HG03520 (cell line): ENCODE data around the gene MORN1.

ENCODE experiments used
- ATAC-seq: cut with Tn5 transposase; IDR thresholded peaks from one replicate; pipeline ENCODE4 v1.9.1; 2021; ENCODE audit warnings: mild to moderate bottlenecking, moderate library complexity; ENCODE audit not compliant: unreplicated experiment

MORN1 gene

DNA sequence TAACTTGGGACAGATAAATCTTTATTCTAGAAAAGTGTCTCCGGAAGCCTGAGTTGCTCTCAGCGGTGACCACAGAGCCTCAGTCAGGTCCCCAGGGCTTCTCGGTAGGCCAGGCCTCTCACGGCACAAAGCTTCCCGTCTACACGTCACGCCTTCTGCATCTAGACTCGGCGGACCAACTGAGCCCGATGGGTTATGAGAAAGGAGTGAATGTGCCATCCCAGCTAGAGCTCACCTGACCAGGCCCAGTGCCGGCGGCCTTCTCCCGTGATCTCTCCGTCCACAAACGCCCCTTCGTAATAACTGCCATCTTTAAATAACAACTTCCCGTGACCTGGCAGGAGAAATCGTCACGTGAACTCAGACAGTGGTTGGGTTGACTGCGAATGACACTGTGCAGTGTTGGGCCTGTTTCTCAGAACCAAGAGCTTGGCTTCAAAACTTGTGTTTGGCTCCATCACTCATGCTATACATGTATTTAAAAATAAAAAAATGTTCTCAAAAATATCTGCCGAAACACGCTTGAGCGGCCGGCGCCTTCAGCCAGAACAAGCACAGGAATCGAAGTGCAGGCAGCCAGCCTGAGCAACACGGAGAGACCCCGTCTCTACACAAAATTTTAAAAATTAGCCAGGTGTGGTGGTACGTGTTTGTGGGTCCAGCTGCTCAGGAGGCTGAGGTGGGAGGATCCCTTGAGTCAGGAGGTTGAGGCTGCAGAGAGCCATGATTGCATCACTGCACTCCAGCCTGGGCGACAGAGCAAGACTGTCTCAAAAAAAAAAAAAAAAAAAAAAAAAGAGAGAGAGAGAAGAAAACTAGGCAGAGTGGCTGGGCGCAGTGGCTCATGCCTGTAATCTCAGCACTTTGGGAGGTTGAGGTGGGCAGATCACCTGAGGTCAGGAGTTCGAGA, 3.1 kb downstream of the MORN1 start:
- no peak for ATAC-seq

DNA sequence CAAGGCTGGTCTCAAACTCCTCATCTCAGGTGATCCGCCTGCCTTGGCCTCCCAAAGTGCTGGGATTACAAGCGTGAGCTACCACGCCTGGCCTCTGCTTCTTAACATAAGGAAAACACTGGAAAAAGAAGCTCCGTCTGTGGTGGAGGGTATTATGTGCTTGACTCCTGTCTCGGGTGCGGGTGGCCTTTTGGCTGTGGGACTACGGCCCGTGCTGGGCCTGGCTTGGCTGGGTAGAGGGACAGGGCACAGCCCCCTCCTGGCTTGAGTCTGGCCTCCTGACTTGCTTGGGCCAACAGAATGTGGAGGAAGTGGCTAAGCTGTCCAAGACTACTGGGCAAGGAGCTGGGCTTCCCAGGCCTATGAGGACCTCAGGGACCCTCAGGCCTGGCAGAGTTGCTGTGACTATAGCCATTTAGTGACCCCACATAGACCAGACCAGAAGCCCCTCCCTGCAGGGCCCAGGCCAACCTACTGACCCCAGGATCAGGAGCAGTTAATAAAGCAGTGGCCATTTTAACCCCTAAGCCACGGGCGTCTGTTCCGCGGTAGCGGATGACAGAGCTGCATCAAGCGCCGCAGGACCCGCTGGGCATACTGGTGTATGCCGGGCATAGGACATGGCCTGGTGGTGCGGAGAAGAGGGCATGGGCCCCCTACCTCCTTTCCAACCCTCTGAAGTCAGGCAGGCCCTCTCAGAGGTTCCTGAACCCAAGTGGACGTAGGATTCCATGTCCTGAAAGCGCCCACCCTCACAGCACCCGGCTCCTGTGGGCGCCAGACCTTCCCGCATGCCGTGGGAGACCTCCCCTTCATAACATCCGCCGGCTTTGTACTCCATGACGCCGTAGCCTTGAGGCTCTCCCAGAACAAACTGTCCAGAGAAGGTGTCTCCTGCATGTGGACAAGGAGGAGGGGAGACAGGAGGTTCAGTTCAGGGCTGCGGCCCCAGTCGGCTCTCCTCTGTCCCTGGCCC, 4.4 kb downstream of the MORN1 start:
- no peak for ATAC-seq

DNA sequence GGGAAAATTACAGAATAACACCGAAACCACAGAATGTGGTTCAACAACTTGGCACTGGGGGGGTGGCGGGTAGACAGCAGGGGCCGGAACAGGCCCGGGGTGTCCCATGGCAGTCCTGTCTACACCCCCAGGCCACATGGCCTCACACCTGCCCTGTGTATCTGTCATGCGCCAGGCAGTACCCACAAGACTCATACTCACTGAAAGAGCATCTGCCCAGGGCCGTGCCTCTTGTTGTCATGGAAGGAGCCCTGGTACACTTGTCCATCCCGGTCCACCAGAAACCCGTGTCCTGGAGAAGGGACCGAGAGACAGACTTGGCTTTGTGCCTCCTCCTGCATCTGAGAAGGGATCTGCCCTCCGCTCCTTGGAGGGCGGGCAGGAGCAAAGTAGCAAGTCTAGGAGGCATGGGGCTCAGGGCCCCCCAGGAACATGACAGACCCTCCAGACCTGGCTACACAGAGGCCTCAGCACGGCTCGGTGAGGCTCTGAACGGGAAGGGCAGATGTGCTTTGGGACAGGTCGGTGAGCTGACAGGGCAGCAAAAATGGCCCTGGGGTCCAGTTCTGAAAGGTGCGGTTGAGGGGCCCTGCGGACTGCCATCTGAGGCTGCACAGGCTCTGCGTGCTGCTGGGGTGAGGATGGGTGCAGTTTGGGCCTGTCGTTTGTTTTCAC, 5.6 kb downstream of the MORN1 start:
- ATAC-seq = no peak

DNA sequence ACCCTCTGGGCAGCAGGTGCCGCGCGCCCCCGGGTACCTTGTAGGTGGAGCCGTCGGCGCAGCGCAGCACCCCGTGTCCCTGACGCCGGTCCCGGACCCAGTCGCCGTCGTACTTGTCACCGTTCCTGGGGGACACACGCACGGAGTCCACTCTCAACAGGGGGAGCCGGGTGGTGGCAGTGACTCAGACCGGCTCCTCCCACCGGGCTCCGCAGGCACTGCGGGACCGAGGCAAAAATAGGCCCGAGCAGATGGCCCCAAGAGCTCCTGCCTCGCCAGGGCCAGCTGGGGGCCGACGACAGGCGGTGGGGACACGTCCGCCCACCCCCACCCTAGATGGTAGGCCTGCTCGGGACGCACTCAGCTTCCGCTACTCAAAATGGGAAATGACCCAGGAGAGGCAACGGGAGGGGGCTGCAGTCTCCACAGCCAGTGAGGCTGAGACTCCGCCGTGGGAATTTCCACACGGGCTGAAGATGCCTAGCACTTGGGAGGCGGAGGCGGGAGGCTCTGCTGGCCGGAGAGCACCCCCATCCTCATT, 6.3 kb downstream of the MORN1 start:
- no peak for ATAC-seq

DNA sequence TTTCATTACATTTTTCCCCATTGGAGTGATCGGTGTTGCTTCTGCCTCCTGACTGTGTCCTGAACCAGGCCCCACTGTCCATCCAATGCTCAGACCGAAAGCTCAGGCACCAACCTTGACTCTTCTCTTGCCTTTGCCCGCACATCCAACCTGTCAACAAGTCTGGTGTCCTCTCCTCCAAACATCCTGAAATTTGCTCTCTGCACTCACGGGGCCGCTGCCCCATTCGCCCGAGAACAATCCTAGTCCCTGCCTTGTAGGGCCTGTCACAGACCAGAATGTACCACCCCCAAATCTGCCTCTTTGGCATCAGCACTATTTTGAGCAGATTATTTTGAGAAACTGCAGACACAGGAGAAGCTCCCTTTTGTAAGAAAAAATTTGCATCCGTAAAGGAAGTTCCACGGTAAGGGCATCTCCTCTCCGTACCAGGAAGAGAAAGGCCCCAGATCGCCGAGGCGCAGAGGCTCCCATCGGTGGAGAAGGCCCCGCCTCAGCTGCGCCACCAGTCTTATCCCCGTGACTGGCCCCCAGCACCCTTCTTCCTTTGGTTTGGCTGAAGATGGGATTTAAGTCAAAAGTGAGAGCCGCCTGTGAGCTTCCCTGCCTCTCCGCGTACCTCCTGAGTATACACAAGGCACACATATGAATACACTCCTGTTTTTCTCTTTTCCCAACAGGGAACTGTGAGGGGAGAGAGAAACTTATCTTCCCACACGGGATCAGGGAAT, 7.1 kb downstream of the MORN1 start:
- no peak for ATAC-seq

DNA sequence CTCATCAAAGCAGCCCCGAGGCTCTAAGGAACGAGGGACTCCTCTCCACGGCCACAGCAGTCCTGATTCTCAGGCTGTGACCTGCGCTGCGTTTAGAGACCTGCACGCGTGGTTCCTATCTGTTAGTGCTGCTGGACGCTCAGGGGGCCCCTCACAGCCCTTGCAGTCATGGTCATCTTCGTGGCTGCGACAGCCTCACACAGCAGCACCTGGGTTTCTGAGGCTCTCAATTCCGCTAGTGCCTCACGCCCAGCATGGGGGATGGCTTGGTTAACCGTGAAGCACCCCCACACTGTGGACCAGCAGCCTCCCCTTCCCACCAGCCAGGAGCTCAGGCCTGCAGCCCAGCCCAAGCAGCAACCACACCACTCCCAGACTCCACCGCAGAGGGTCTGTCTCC, 7.8 kb downstream of the MORN1 start:
- no peak for ATAC-seq

DNA sequence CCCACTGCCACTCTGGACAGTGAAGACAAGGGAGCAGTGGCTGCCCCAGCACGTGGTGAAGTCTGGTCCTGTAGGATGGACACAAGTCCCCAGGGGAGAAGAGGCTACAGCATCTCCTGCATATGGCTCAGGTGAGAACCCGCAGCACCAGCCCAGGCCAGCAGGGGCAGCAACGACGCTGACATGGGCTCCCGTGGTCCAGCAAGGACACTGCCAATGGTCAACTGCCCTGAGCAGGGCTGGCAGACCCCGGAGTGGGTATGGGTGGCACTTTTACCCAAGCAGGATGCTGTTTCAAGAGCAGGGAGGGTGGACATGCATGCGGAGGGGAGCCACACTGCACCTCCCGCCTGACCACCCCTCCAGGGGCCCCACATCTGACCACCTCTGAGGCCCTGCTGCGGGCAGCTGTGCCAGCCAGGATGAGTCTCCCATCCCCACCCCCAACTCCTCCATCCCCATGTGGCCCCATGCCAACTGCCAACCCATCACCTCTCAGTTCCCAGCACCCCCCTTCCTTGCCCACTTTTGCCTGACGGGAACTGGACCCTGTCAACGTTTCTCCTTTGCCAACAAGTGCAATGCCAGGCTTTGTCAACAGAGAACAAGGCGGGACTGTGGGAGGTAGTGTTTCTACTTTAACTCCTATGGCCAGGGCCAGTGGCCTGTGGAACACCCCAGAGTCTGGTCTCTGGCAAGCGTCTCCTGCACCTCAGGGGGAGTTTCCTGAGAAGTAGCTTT, 8.6 kb downstream of the MORN1 start:
- no peak for ATAC-seq

DNA sequence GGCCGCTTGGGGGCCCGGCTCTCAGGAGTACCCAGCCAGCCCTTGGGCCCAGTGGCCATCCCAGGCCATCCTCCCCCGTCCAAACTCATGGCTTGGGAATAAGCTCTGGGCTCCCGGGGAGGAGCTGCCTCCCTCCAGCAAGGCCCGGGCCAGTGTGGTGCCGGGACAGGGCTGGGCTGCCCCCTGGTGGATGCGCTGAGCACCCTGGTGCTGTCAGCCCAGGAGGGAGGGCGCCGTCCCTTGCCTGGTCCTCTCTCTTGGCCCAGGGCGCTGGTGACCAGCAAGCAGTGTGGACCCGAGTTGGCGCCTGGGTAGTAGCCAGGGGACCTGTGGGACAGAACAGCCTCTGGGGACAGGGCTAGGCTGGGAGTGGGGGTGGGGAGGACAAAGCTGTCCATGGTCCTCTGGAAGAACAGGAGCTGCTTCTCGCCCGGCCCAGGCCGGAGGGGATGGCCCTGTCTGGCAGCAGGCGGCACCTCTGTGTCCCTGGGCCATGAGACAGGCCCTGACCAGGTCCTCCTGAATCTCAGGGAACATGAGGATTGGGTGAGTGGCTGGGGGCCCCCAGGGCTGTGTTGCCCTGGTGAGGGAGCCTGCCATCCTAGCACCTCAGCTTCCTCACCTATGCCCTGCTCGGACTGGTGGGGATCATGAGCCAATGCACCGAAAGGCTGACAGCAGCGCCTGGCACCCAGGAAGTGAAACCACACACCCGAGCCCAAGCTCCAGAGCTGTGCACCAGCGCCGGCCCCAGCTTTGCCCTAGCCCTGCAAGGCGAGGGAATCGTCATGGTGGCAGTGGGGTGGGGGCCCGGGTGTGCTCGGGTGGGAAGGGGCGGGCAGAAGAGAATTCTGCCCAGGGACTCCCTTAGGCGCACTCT, 9.4 kb downstream of the MORN1 start:
- peak; percentile 50 for ATAC-seq

DNA sequence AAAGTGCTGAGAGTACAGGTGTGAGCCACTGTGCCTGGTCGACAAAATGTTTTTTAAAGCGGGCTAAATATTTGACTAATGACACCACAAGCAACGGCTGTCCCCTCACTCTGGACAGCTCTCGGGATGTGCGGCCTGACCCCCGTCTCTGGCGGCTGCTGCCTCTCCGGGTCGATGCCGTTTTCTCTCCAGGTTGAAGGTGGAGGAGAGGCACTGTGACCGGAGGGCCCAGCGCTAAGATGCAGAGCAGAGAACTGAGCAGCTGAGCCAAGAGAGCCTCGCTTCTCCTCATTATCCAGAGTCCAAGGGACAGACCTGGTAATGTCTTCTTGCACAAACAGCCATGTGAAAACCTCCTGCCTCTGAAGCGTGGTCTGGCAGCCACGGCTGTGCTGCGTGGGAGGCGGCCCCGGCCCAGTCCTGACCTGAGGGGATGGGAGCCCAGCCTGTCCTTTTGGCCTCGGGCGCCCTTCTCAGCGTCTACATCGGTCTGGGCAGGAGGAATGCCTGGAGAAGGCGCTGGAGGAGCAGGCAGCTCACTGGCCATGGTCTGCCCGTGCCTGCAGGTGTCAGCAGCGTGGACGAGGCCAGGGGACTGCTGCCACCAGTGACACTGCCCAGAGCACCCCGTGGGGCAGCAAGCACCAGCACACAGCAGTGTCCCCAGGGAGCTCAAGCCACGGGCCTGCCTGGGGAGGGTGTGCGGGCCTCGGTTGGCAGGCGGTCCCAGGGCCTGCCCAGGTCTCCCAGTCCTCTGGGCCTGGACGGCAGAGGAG, 10.3 kb downstream of the MORN1 start:
- ATAC-seq = no peak

DNA sequence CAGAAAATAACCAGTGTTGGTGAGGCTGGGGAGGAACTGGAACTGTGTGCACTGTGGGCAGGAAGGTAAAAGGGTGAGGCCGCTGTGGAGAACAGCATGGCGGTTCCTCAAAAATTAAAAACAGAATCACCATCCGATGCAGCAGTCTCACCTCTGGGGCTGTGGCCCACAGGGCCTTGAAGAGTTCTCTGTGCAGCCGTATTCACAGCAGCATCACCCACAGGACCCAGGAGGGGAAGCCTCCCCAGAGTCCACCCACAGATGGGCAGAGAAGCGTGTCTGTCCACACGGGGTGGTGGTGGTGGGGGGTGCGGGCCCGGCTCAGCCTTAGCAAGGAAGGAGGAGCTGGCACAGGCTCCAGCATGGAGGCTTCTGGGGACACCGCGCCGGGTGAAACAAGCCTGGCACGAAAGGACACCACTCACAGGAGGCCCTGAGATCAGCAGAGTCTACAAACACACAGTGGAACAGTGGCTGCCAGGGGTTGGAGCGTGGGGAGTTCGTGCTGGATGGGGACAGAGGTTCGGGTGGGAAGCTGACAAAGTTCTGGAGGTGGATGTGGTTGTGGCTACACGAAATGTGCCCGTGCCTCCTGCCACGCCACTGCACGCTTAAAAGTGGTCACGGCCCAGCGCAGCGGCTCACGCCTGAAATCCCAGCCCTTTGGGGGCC, 11.5 kb downstream of the MORN1 start:
- ATAC-seq = no peak

DNA sequence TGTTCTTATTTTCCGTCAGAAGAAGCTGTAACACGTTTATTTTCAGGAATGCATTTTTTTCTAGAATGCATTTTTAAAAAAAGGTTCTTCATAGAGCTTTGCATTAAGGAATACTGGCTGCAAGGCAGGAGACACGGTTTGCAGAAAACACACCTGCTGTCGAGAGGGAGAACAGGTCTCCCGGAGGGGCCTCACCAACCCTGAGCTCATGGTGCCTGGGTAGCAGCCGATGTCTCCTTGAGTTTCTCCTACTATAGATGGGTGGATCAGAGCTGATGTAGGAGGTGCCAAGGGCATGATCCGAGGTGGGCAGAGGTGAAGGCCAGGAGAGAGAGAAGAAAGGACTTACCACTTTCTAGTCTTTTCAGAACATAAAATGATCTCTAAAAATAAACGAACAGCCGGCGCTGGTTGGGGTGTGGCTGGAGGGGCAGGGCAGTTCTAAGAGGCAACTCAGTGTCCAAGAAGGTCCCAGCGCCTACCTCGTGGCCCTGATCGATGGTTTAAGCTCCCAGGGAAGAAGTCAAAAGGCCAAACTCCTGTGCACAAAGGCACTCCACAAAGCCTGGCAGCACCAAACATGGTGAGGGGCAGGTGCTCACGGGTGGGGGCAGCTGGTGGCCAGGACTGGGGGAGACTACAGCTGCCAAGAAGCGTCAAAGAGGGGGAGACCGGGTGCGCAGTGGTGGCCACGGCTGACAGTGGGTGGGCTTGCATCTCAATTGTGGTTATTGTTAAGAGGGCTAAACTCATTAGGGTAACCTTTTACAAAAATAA, 12.2 kb downstream of the MORN1 start:
- ATAC-seq = no peak

DNA sequence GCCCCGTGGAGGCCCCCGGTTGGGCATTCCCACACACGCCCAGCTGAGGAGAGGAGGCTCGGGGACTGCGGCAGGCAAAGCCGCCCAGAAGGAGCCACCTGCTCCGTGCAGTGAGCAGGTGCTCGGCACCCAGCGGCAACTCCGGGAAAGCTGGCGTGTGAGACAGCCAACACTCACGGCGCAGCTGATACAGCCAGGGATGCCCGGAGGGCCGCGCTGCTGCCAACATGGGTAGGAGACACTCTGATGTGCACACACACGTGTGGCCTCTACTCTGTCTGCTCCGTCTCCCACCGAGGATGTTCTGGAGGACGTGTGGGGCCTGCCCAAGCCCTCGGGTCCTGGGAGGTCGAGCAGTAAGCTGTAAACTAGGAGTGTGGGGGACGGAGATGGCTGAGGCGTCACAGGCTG, 12.9 kb downstream of the MORN1 start:
- no peak for ATAC-seq

DNA sequence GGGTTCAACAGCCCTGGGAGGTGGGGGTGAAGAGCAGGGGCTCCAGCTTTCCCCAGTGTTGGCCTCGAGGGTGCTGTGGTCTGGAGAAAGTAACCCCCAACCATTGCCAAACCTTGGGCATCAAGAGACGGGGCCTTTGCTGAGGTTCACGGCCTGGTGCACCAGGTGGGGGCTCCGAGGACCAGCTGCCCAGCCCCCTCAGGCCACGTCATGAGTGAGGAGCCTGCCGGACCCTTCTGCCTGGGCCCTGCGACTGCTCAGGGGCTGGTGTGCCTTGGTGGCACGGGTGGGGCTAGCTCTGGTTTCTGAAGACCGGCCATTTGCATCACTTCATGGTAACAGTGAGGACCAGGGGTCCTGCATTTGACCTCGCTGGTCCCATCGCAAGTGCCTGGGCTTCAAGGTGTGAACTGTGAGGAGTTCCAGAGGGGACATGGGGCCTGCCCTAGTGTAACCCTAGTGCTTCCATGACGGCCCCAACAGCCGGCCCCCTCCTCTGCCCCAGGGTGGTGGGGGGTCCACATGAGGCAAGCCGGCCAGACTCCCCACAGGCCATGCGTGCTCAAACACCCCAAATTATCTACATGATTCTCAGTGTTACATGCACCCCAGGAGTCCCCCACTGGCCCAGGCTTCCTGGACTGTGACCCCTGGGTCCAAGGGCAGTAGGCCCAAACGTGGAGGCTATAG, 13.5 kb downstream of the MORN1 start:
- no peak for ATAC-seq

DNA sequence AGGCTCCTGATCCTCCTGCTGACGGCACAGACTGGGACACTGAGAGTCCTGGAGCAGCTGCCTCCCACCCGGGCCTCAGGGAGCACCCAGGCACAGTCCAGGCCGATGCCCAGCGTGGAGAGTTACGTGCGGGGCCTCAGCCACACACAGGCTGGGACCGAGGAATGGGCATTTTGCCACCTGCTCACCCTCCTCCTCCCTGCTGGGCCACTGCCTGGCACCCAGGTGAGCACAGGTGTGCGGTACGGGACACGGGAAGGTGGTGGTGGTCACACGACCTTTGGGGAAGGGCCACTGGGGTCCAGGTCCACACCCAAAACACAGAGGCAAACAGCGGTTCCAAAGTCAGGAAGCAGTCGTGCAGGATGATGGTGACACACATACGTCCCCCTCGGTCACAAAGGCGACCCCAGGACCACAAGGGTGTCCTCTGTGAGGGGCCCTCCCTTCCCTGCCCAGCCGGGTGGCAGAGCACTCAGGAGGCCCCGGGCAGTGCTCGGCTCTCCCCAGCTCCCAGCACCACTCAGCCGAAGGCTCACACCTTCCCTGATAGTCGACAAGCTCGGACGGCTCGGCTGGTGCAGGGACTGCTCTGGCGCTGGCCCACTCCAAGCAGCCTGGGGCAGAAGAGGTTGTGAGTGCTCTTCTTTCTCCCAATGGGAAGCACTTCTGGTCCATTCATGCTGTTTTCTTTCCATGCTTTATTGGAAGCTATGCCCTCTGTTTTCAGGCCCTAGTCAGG, 14.3 kb downstream of the MORN1 start:
- no peak for ATAC-seq

DNA sequence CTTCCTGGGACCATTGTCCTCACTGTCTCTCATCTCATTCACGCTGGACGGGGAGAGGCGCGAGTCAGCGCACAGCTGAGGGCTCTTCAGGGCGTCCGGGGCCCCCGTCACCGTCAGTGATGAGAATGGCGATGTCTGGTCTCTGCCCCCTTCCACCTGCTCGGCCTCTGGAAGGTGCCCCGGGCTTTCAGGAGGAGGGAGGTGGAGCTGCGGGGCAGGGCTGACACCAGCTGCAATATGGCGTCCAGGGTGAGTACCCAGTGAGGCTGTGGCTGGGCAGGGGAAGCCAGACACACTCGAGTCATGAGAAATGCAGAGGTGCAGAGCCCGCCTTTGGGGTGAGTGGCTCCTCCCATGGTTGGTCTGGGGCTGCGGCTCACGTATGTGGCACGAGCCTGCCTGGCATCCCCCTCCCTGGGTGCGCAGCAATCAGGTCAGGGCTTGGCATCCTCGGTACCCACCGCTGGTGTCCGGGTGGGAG, 15.1 kb downstream of the MORN1 start:
- no peak for ATAC-seq
